ENCODE results near the gene COG6. TPM values are rescaled to one million over a fixed set of nuclear protein-coding genes. Genes with fewer than 3 reads are reported as not detected.

COG6 gene
- 26.3 and 36.2 TPM in 2 replicates for total RNA-seq
- long read RNA-seq, transcript COG6-204 (19 exons, 3,563 nt) = major isoform, 17 of 23 reads
- long read RNA-seq, partial matches to known transcripts = 3 of 23 reads
- long read RNA-seq, other reads (novel, unspliced or antisense) = 3 of 23 reads

DNA sequence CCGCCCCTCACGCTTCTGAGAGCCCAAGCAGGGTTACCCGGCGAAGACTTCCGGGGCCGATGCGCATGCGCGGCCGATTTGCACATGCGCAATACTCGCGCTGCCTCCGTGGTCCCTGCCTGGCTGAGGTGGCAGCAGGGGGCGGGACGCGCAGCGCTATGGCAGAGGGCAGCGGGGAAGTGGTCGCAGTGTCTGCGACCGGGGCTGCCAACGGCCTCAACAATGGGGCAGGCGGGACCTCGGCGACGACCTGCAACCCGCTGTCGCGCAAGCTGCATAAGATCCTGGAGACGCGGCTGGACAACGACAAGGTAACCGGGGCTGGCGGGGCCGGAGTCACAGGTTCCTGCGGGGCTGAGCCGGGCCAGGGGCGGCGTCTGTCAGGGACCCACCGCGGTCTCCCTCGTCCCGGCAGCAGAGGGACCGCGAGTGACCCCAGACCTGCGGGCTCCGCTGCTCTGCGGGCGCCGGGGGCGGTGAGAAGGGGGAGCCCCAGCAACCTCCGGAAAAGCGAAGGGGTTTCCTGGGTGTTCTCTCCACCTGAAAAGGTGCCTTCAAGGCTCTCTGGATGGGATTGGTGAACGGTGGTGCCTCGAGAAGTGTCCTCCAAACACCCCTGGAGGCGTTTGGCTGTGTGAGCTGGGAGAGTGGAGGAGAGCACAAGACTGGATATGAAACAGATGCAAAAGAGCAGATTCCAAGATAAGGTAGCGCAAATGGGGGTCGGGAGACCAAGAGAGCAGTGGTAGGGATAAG, at the start of gene COG6:
Gene COG6, plus strand, starts transcription at position 94 of the 756 bp plus-strand sequence. Its CDS starts 65 bp downstream, at position 159.
- no peaks in the 10 kb centered on the region for H3K9me3 Mint-ChIP-seq
- peaks cover 5% of the 10 kb centered on the region for H3K27me3 Mint-ChIP-seq (ENCODE audit: low read depth)
- H3K36me3 Mint-ChIP-seq (ENCODE audit: low read depth) = peaks cover 2% of the 10 kb centered on the region
- H3K4me3 Mint-ChIP-seq = peak within 1 kb of the TSS; percentile 93
- peak within 1 kb of the TSS; percentile 51 for H3K27ac Mint-ChIP-seq (ENCODE audit: unreplicated experiment)
- H3K4me1 Mint-ChIP-seq = peaks cover 22% of the 10 kb centered on the region
- DNase-seq (ENCODE audit: low read depth, low spot score) = peak; percentile 94
- peak; percentile 28 for TF ChIP-seq CTCF (conservative IDR thresholded peaks at IDR 0.05)

GRCh38 chr13:39605677-39606320, 49.7 kb upstream of the COG6 start:
- Mint-ChIP-seq H3K36me3 (ENCODE audit: low read depth) (peaks cover 2% of the 10 kb centered on the region), H3K4me3 (peak overlapping the region; percentile 10), H3K9me3 (no peaks in the 10 kb centered on the region), H3K27me3 (ENCODE audit: low read depth) (no peaks in the 10 kb centered on the region), H3K27ac (ENCODE audit: unreplicated experiment) (no peak overlapping the region), H3K4me1 (peaks cover 25% of the 10 kb centered on the region)
- no peak for TF ChIP-seq CTCF (conservative IDR thresholded peaks at IDR 0.05)
- no peak for DNase-seq (ENCODE audit: low read depth, low spot score)

GRCh38 chr13:39607876-39608275, 47.6 kb upstream of the COG6 start:
- H3K9me3 Mint-ChIP-seq = no peaks in the 10 kb centered on the region
- H3K4me1 Mint-ChIP-seq = peaks cover 17% of the 10 kb centered on the region
- no peaks in the 10 kb centered on the region for H3K36me3 Mint-ChIP-seq (ENCODE audit: low read depth)
- no peak for DNase-seq (ENCODE audit: low read depth, low spot score)
- H3K27me3 Mint-ChIP-seq (ENCODE audit: low read depth) = no peaks in the 10 kb centered on the region
- peak overlapping the region; percentile 42 for H3K4me3 Mint-ChIP-seq
- H3K27ac Mint-ChIP-seq (ENCODE audit: unreplicated experiment) = no peak overlapping the region
- no peak for TF ChIP-seq CTCF (conservative IDR thresholded peaks at IDR 0.05)

DNA sequence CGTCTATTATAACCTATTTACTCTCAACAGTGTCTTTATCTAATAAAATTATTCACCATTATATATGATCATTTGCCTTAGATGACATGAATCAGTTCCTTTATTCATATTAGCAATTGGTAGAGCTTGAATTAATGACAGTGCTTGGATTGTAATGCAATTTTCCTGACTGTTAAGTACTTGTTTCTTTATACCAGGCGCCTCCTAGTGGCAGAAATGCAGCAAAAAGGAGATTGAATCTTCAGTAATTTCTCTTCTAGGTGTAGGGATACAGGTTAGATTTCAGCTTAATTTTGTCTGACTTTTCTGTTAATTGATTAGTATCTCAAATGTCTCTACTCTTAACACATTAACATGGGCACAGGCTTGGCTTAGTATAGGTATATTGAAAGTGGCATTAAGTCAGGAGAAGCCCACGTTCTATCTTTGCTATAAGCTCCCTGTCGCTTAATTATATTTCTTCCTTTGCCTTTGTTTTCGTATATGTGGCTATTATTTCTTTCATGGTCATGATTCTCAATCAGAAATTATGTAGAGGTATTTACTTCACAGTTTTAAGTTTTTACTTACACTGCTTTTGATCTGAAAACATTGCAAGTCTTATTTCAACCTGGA, 43.3 kb upstream of the COG6 start:
- H3K4me1 Mint-ChIP-seq = peaks cover 9% of the 10 kb centered on the region
- no peaks in the 10 kb centered on the region for H3K36me3 Mint-ChIP-seq (ENCODE audit: low read depth)
- DNase-seq (ENCODE audit: low read depth, low spot score) = peak; percentile 71
- no peaks in the 10 kb centered on the region for H3K27me3 Mint-ChIP-seq (ENCODE audit: low read depth)
- H3K9me3 Mint-ChIP-seq = no peaks in the 10 kb centered on the region
- H3K4me3 Mint-ChIP-seq = no peak overlapping the region
- H3K27ac Mint-ChIP-seq (ENCODE audit: unreplicated experiment) = no peak overlapping the region
- peak; percentile 93 for TF ChIP-seq CTCF (conservative IDR thresholded peaks at IDR 0.05)

DNA sequence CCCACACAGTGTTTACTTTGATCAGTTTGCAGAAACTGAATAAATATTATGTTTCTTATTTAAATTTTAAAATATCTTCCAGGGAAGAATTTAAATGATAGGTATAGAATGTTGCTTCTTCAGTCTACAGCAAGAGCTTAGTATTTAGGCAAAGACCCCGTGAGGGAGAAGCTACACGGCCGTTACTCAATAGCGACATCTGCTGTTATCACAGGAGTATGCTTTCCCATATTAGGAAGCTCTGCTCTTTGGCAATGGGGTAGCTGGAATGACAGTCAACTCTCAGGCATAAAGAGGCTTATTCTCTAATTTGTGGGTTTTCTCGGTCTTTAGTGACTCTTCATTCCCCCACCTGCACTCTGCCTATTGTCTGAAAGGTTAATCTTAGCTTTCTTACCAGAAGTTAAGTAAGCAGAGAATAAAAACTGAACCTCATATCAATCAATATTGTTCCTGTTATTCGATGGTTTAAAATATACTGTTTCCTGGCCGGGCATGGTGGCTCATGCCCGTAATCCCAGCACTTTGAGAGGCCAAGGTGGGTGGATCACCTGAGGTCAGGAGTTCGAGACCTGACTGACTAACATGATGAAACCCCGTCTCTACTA, 39.3 kb upstream of the COG6 start:
- DNase-seq (ENCODE audit: low read depth, low spot score) = peak; percentile 54

More for the DNA sequence above, 39.3 kb upstream of the COG6 start:
- no peaks in the 10 kb centered on the region for H3K36me3 Mint-ChIP-seq (ENCODE audit: low read depth)
- H3K27ac Mint-ChIP-seq (ENCODE audit: unreplicated experiment) = no peak overlapping the region
- H3K4me1 Mint-ChIP-seq = peaks cover 14% of the 10 kb centered on the region
- peak; percentile 94 for TF ChIP-seq CTCF (conservative IDR thresholded peaks at IDR 0.05)
- H3K27me3 Mint-ChIP-seq (ENCODE audit: low read depth) = no peaks in the 10 kb centered on the region
- H3K4me3 Mint-ChIP-seq = no peak overlapping the region
- peaks cover 5% of the 10 kb centered on the region for H3K9me3 Mint-ChIP-seq
